Cardiac muscle cell (in vitro differentiated cells and primary cell): ENCODE data around the gene FSTL4. TPM values are rescaled to one million over a fixed set of nuclear protein-coding genes. Genes with fewer than 3 reads are reported as not detected.
A peak's percentile ranks its signal among the peaks of the same experiment; 100 is the strongest.

ENCODE experiments used
- DNase-seq, 2 donors: peaks; one replicate each; pipeline versions ENCODE4 v3.0.0 to v3.0.0-alpha.2; 2010 to 2017; ENCODE audit warnings: low read depth in 1 of 2, low spot score in 1 of 2
- H3K27ac ChIP-seq: fragments of 200-600 bp; sonication (generic); 2 replicates; pipeline ENCODE4 v1.5.1; 2016
- H3K27me3 ChIP-seq: fragments of 200-600 bp; sonication (generic); 2 replicates; pipeline ENCODE4 v1.6.0; 2016; ENCODE audit warnings: control low read depth
- H3K36me3 ChIP-seq: fragments of 200-600 bp; sonication (generic); 2 replicates; pipeline ENCODE4 v1.5.1; 2016; ENCODE audit warnings: control low read depth
- H3K4me1 ChIP-seq: fragments of 200-600 bp; sonication (generic); 2 replicates; pipeline ENCODE4 v1.8.1; 2017; ENCODE audit warnings: low read depth, mild to moderate bottlenecking, mixed run types
- H3K4me3 ChIP-seq: fragments of 200-600 bp; sonication (generic); 2 replicates; pipeline ENCODE4 v1.5.1; 2016; ENCODE audit warnings: mild to moderate bottlenecking
- H3K9me3 ChIP-seq: fragments of 200-600 bp; sonication (generic); 2 replicates; pipeline ENCODE4 v1.5.1; 2017; ENCODE audit warnings: low read depth, mild to moderate bottlenecking, control low read depth
- CTCF ChIP-seq: IDR thresholded peaks from 2 replicates; pipeline ENCODE4 v1.5.1; 2012; ENCODE audit warnings: low read depth, mild to moderate bottlenecking, low read length
- polyA plus RNA-seq: library from polyadenylated mRNA; unstranded; fragments of >200 nt; fragmentation: Nextera tagmentation; extraction: Ambion mirVana; gene quantifications from 2 replicates; pipeline ENCODE4 v1.2.1, GENCODE V29; 2016
- total RNA-seq: library from RNA; depleted of rRNA; stranded (reverse); fragments of >200 nt; gene quantifications from 2 replicates; pipeline ENCODE4 v1.2.3, GENCODE V29; 2016

FSTL4 gene
- total and polyA plus RNA-seq, 2 experiments from 2014 or later: 0.06 TPM; not detected in 1

DNA sequence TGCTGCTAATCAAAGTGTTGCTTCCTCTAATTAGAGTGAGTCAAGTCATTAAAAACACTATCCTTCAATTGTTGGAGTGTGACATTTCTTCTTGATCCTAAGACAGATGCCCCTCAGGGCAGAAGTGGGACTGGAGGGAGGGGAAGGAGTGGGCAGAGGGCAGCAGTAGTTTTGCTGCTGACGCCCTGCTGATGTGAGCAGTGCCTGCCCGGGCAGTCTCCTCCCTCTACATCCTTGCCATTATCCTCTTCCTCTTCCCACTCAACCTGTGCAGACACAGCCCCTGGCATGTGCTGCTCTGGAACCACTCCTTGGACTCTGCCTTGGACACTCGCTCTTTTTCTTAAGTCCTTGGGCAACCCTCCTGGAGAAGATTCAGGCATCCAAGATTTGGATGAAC lies 328.0 kb downstream of the FSTL4 start:
- Histone ChIP-seq H3K4me1 (no peaks in the 10 kb centered on the region), H3K27ac (no peak overlapping the region), H3K4me3 (no peak overlapping the region), H3K9me3 (no peaks in the 10 kb centered on the region), H3K27me3 (no peaks in the 10 kb centered on the region), H3K36me3 (no peaks in the 10 kb centered on the region)
- no peak for DNase-seq
- no peak for TF ChIP-seq CTCF

- TF ChIP-seq CTCF: no peak
- H3K27me3 ChIP-seq: no peaks in the 10 kb centered on the region
- no peak overlapping the region for H3K4me3 ChIP-seq
- H3K9me3 ChIP-seq: no peaks in the 10 kb centered on the region
- no peak for DNase-seq
- H3K36me3 ChIP-seq: no peaks in the 10 kb centered on the region
- no peaks in the 10 kb centered on the region for H3K4me1 ChIP-seq
- H3K27ac ChIP-seq: no peak overlapping the region
These were observed 334.0 kb downstream of the FSTL4 start for GRCh38 chr5:133278317-133278716.

- no peak for DNase-seq
- Histone ChIP-seq H3K27me3 (no peaks in the 10 kb centered on the region), H3K4me3 (no peak overlapping the region), H3K9me3 (no peaks in the 10 kb centered on the region), H3K4me1 (no peaks in the 10 kb centered on the region), H3K36me3 (no peaks in the 10 kb centered on the region), H3K27ac (no peak overlapping the region)
- TF ChIP-seq CTCF: no peak
These were observed 334.6 kb downstream of the FSTL4 start for GRCh38 chr5:133277744-133278143.

GRCh38 chr5:133276171-133276570 lies 336.2 kb downstream of the FSTL4 start:
- Histone ChIP-seq H3K27me3 (no peaks in the 10 kb centered on the region), H3K36me3 (no peaks in the 10 kb centered on the region), H3K27ac (no peak overlapping the region), H3K4me3 (no peak overlapping the region), H3K9me3 (no peaks in the 10 kb centered on the region), H3K4me1 (no peaks in the 10 kb centered on the region)
- no peak for DNase-seq
- no peak for TF ChIP-seq CTCF

- H3K4me1 ChIP-seq: no peaks in the 10 kb centered on the region
- no peak for DNase-seq
- no peak for TF ChIP-seq CTCF
- H3K4me3 ChIP-seq: no peak overlapping the region
- H3K36me3 ChIP-seq: no peaks in the 10 kb centered on the region
- no peak overlapping the region for H3K27ac ChIP-seq
- H3K9me3 ChIP-seq: no peaks in the 10 kb centered on the region
- H3K27me3 ChIP-seq: no peaks in the 10 kb centered on the region
These were observed 336.7 kb downstream of the FSTL4 start for GRCh38 chr5:133275631-133276030.

DNA sequence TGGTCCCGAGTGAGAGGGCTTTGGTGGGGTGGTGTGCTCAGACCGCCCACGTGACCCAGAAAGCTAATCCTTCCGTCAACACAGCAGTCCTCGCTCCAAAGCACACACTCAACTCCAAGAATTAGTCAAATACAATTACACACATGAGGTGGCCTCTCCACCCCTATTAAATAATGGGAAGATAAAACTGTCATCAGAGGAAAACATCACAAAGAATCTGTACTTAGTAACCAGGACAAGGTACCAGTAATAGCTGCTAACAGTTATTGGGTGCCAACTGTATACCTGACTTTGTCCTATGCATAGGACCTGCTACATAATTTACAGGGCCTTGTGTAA lies 337.8 kb downstream of the FSTL4 start:
- DNase-seq: peak in 1 of 2 donors; percentile 36
- Histone ChIP-seq H3K4me3 (no peak overlapping the region), H3K9me3 (no peaks in the 10 kb centered on the region), H3K27me3 (no peaks in the 10 kb centered on the region), H3K4me1 (no peaks in the 10 kb centered on the region), H3K27ac (no peak overlapping the region), H3K36me3 (no peaks in the 10 kb centered on the region)
- TF ChIP-seq CTCF: no peak
